Measurements from ENCODE around the gene AMPD3. TPM values are rescaled to one million over a fixed set of nuclear protein-coding genes. Genes with fewer than 3 reads are reported as not detected.

AMPD3 gene
- total RNA-seq, 2 experiments from 2014 or later: 31.1 to 34.2 TPM

GRCh38 chr11:10498022-10498400, 42.9 kb downstream of the AMPD3 start:
- no peak for DNase-seq
- Mint-ChIP-seq H3K4me3 (no peak overlapping the region), H3K4me1 (ENCODE audit: low read depth) (no peaks in the 10 kb centered on the region), H3K27ac (no peak overlapping the region), H3K27me3 (no peaks in the 10 kb centered on the region), H3K36me3 (ENCODE audit: low read depth) (peaks cover 25% of the 10 kb centered on the region), H3K9me3 (no peaks in the 10 kb centered on the region)
- intact Hi-C loops (cut with micrococcal nuclease): no loop called here
- ATAC-seq: no peak
- ChIA-PET POLR2A (interaction anchor here (1.3 to 1.4 kb wide), 2 partner anchors 18 to 44 kb away, joined by 3 to 5 read pairs; no protein-coding TSS in a partner anchor), CTCF (interaction anchor here (1.3 to 1.6 kb wide), 2 partner anchors 14 to 43 kb away, joined by 4 to 6 read pairs; partner anchors contain the start of gene RNF141)
- no peak for TF ChIP-seq CTCF (IDR thresholded peaks at IDR 0.05)

- no peak for TF ChIP-seq CTCF (IDR thresholded peaks at IDR 0.05)
- ChIA-PET POLR2A (interaction anchor here (0.7 to 1.4 kb wide), 3 partner anchors 18 to 1552 kb away, joined by 3 to 5 read pairs (median 3); no protein-coding TSS in a partner anchor), CTCF (interaction anchor here (1.3 kb wide), 1 partner anchor 13 kb away, joined by 6 read pairs; no protein-coding TSS in a partner anchor)
- Mint-ChIP-seq H3K4me1 (ENCODE audit: low read depth) (no peaks in the 10 kb centered on the region), H3K4me3 (no peak overlapping the region), H3K9me3 (no peaks in the 10 kb centered on the region), H3K36me3 (ENCODE audit: low read depth) (peaks cover 24% of the 10 kb centered on the region), H3K27me3 (no peaks in the 10 kb centered on the region), H3K27ac (no peak overlapping the region)
- DNase-seq: no peak
- intact Hi-C loops (cut with micrococcal nuclease): no loop called here
- ATAC-seq: no peak
Observed at GRCh38 chr11:10498426-10499250, 43.6 kb downstream of the AMPD3 start.

GRCh38 chr11:10499452-10499851, 44.4 kb downstream of the AMPD3 start:
- Mint-ChIP-seq H3K27me3 (no peaks in the 10 kb centered on the region), H3K9me3 (no peaks in the 10 kb centered on the region), H3K36me3 (ENCODE audit: low read depth) (peaks cover 26% of the 10 kb centered on the region), H3K4me1 (ENCODE audit: low read depth) (no peaks in the 10 kb centered on the region), H3K4me3 (no peak overlapping the region), H3K27ac (no peak overlapping the region)
- DNase-seq: no peak
- CTCF ChIA-PET: no interaction called here
- TF ChIP-seq CTCF (IDR thresholded peaks at IDR 0.05): no peak
- intact Hi-C loops (cut with micrococcal nuclease): no loop called here
- ATAC-seq: no peak
- POLR2A ChIA-PET: no interaction called here

- ATAC-seq (no peak), DNase-seq (no peak)
- no peak for TF ChIP-seq CTCF (IDR thresholded peaks at IDR 0.05)
- Mint-ChIP-seq H3K27ac (no peak overlapping the region), H3K36me3 (ENCODE audit: low read depth) (peaks cover 29% of the 10 kb centered on the region), H3K4me3 (no peak overlapping the region), H3K27me3 (no peaks in the 10 kb centered on the region), H3K9me3 (no peaks in the 10 kb centered on the region), H3K4me1 (ENCODE audit: low read depth) (no peaks in the 10 kb centered on the region)
- intact Hi-C loops (cut with micrococcal nuclease): no loop called here
- CTCF ChIA-PET: no interaction called here
- POLR2A ChIA-PET: no interaction called here
Observed at GRCh38 chr11:10499874-10500601, 45.0 kb downstream of the AMPD3 start.
